Measurements from ENCODE around the gene KRTAP5-11.
"Not testable (repeated sequence)": the region's sequence is repeated elsewhere in the genome, so short reads cannot be mapped to it uniquely, and the experiment has no call there.

Gene KRTAP5-11

GRCh38 chr11:71582309-71582895 is at the start of gene KRTAP5-11:
TSS of gene KRTAP5-11 (minus strand) at chr11:71582875. CDS start at chr11:71582837, 38 bp downstream.
- DNase-seq (ENCODE audit: low read depth in 2 of 2) = no peak

GRCh38 chr11:71631551-71631950 is 48.9 kb upstream of the KRTAP5-11 start:
- not testable (repeated sequence) for DNase-seq (ENCODE audit: low read depth in 2 of 2)

- DNase-seq (ENCODE audit: low read depth in 2 of 2) = not testable (repeated sequence)
Observed at GRCh38 chr11:71630071-71630470, 47.4 kb upstream of the KRTAP5-11 start.

- DNase-seq (ENCODE audit: low read depth in 2 of 2) = not testable (repeated sequence)
Observed at GRCh38 chr11:71628943-71629342, 46.3 kb upstream of the KRTAP5-11 start.

- not testable (repeated sequence) for DNase-seq (ENCODE audit: low read depth in 2 of 2)
Observed at GRCh38 chr11:71623226-71623625, 40.6 kb upstream of the KRTAP5-11 start.

GRCh38 chr11:71622561-71622960 is 39.9 kb upstream of the KRTAP5-11 start:
- DNase-seq (ENCODE audit: low read depth in 2 of 2) = not testable (repeated sequence)

GRCh38 chr11:71615003-71615402 is 32.3 kb upstream of the KRTAP5-11 start:
- not testable (repeated sequence) for DNase-seq (ENCODE audit: low read depth in 2 of 2)

- DNase-seq (ENCODE audit: low read depth in 2 of 2) = not testable (repeated sequence)
Observed at GRCh38 chr11:71614366-71614917, 31.8 kb upstream of the KRTAP5-11 start.

GRCh38 chr11:71613931-71614330 is 31.3 kb upstream of the KRTAP5-11 start:
- not testable (repeated sequence) for DNase-seq (ENCODE audit: low read depth in 2 of 2)

GRCh38 chr11:71611218-71611910 is 28.7 kb upstream of the KRTAP5-11 start:
- DNase-seq (ENCODE audit: low read depth in 2 of 2) = not testable (repeated sequence)

GRCh38 chr11:71608272-71608671 is 25.6 kb upstream of the KRTAP5-11 start:
- not testable (repeated sequence) for DNase-seq (ENCODE audit: low read depth in 2 of 2)

GRCh38 chr11:71607520-71608216 is 25.0 kb upstream of the KRTAP5-11 start:
- DNase-seq (ENCODE audit: low read depth in 2 of 2) = not testable (repeated sequence)

GRCh38 chr11:71606853-71607519 is 24.3 kb upstream of the KRTAP5-11 start:
- DNase-seq (ENCODE audit: low read depth in 2 of 2) = not testable (repeated sequence)

GRCh38 chr11:71604798-71605488 is 22.3 kb upstream of the KRTAP5-11 start:
- not testable (repeated sequence) for DNase-seq (ENCODE audit: low read depth in 2 of 2)

GRCh38 chr11:71603221-71603620 is 20.5 kb upstream of the KRTAP5-11 start:
- DNase-seq (ENCODE audit: low read depth in 2 of 2) = not testable (repeated sequence)

GRCh38 chr11:71589546-71589920 is 6.9 kb upstream of the KRTAP5-11 start:
- DNase-seq (ENCODE audit: low read depth in 2 of 2) = not testable (repeated sequence)

- DNase-seq (ENCODE audit: low read depth in 2 of 2) = not testable (repeated sequence)
Observed at GRCh38 chr11:71588822-71589545, 6.3 kb upstream of the KRTAP5-11 start.

GRCh38 chr11:71588314-71588713 is 5.6 kb upstream of the KRTAP5-11 start:
- not testable (repeated sequence) for DNase-seq (ENCODE audit: low read depth in 2 of 2)

- DNase-seq (ENCODE audit: low read depth in 2 of 2) = not testable (repeated sequence)
Observed at GRCh38 chr11:71585673-71586072, 3.0 kb upstream of the KRTAP5-11 start.

GRCh38 chr11:71582969-71583368 is 294 bp upstream of the KRTAP5-11 start:
- not testable (repeated sequence) for DNase-seq (ENCODE audit: low read depth in 2 of 2)
